Measurements from ENCODE around the gene NCOA1.

The NCOA1 gene

DNA sequence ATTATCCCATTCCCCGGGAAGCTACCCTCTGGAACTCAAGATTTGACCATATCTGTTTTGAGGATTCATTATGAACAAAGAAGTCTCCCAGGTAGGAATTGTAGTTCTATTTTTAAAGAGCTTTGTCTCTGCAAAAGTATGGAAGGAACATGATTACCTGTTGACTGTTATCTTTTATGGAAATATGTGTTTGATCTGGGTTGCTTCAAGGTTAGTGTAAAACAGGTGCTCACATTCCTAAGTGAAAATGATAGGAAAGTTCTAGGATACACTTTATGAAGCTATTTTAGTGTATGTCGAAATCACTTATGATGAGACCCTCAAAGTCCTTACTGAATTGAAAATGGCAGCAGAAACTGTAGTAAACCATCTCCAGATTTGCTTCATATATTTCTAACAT, 153.0 kb downstream of the NCOA1 start:
- no peak for TF ChIP-seq CTCF (conservative IDR thresholded peaks at IDR 0.05; ENCODE audit: low read length)
- H3K4me3 ChIP-seq (ENCODE audit: low read length) = no peak overlapping the region

GRCh38 chr2:24650997-24651642, 160.1 kb downstream of the NCOA1 start:
- DNase-seq (ENCODE audit: low read depth) = no peak
- TF ChIP-seq CTCF (conservative IDR thresholded peaks at IDR 0.05; ENCODE audit: low read length) = no peak
- no peak overlapping the region for H3K4me3 ChIP-seq (ENCODE audit: low read length)

More for the DNA sequence above, 153.0 kb downstream of the NCOA1 start:
- no peak for DNase-seq (ENCODE audit: low read depth)

DNA sequence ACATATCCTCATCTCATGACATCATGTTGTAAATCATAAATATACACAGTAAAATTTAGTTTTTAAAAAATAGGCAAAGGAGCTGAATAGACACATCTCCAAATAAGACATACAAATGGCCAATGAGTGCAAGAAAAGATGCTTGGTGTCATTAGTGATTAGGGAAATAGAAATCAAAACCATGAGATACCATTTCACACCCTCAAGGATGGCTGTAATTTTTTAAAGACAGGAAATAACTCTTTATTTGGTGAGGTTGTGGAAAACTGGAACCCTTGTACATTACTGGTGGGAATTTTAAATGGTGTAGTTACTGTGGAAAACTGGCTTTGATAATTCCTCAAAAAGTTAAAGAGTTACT, 160.6 kb downstream of the NCOA1 start:
- H3K4me3 ChIP-seq (ENCODE audit: low read length) = no peak overlapping the region
- DNase-seq (ENCODE audit: low read depth) = no peak
- TF ChIP-seq CTCF (conservative IDR thresholded peaks at IDR 0.05; ENCODE audit: low read length) = no peak

- no peak for DNase-seq (ENCODE audit: low read depth)
- H3K4me3 ChIP-seq (ENCODE audit: low read length) = no peak overlapping the region
- TF ChIP-seq CTCF (conservative IDR thresholded peaks at IDR 0.05; ENCODE audit: low read length) = no peak
These were observed 161.5 kb downstream of the NCOA1 start for GRCh38 chr2:24652265-24653182.

DNA sequence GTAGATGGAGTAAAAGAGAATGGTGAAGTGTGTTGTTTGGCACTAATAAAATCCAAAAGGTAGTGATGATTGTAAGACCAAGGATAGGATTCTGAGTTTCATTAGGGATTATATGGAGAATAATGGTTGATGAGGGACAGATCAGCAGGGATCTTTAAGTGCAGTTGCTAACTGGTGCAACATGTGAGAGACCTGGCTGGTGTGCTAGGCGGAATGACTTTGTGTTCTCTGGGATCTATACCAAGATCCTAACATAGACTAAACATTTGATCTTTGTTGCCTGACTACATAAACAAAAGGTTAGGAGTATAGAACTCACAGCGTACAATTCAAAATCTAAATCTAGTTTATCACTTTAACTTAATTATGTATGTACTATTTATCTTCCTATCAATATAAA, 166.8 kb downstream of the NCOA1 start:
- no peak for DNase-seq (ENCODE audit: low read depth)
- TF ChIP-seq CTCF (conservative IDR thresholded peaks at IDR 0.05; ENCODE audit: low read length) = no peak
- H3K4me3 ChIP-seq (ENCODE audit: low read length) = no peak overlapping the region

DNA sequence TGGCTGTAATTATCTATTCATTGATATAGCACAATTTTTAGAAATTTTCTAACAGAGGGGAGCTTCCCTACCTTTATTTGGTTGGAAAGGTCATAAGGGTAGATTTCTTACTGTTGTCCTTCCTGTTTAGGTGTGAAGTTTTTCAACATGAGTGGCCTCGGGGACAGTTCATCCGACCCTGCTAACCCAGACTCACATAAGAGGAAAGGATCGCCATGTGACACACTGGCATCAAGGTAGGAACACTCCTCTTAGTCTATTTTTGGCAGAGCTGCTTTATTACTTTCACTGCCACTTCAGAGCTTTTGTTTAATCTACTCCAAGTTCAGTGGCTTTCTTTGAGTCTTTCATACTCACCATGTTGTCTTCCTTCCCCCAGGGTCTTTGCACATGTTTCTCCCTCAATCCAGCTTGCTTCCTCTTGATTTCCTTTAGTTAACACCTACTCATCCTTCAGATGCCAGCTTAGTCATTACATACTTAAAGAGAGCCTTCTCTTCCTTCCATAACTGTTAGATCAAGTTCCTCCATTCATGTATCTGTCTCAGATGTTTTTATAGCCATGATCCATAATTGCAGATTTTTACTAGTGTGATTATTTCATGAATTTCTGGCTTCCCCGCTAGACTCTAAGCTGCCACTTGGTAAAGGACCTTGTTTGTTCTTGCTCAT, 167.6 kb downstream of the NCOA1 start:
- no peak overlapping the region for H3K4me3 ChIP-seq (ENCODE audit: low read length)
- no peak for DNase-seq (ENCODE audit: low read depth)
- no peak for TF ChIP-seq CTCF (conservative IDR thresholded peaks at IDR 0.05; ENCODE audit: low read length)
